DND-41 (cell line): ENCODE results near the gene MTA3.

Experiments
- ATAC-seq: fragments of 200-7000 bp; cut with Tn5 transposase; 3 replicates; pipeline ENCODE4 v1.9.1; 2021; ENCODE audit warnings: low read depth; ENCODE audit not compliant: insufficient read depth
- DNase-seq: peaks from one replicate; pipeline ENCODE4 v3.0.0-alpha.2; 2020
- H2AFZ ChIP-seq: 2 replicates; pipeline ENCODE4 v1.6.0; 2012; ENCODE audit warnings: low read depth, low read length
- H3K27ac ChIP-seq: 2 replicates; pipeline ENCODE4 v1.5.1; 2012; ENCODE audit warnings: low read length, inconsistent platforms
- H3K27me3 ChIP-seq: fragments of 200-600 bp; sonication (generic); 2 replicates; pipeline ENCODE4 v1.6.0; 2012; ENCODE audit warnings: low read length, mild to moderate bottlenecking, inconsistent platforms; ENCODE audit not compliant: insufficient read depth, poor library complexity
- H3K36me3 ChIP-seq: 2 replicates; pipeline ENCODE4 v1.5.1; 2012; ENCODE audit warnings: low read length, inconsistent platforms; ENCODE audit not compliant: insufficient read depth
- H3K4me1 ChIP-seq: 2 replicates; pipeline ENCODE4 v1.5.1; 2012; ENCODE audit warnings: mild to moderate bottlenecking, low read length; ENCODE audit not compliant: insufficient read depth
- H3K4me2 ChIP-seq: 2 replicates; pipeline ENCODE4 v1.6.0; 2012; ENCODE audit warnings: mild to moderate bottlenecking, moderate library complexity, low read length, inconsistent platforms; ENCODE audit not compliant: insufficient read depth
- H3K4me3 ChIP-seq, 2 experiments: fragments of 200-600 bp in 1 of 2; shearing (Covaris generic) in 1 of 2; 2 replicates each; pipeline ENCODE4 v1.5.1; 2012 to 2016; ENCODE audit warnings: inconsistent platforms in 2 of 2, low read length in 2 of 2, mild to moderate bottlenecking in 2 of 2, low read depth in 1 of 2, moderate library complexity in 1 of 2
- H3K79me2 ChIP-seq: 2 replicates; pipeline ENCODE4 v1.6.0; 2012; ENCODE audit warnings: low read length, inconsistent platforms; ENCODE audit not compliant: insufficient read depth
- H3K9ac ChIP-seq: 2 replicates; pipeline ENCODE4 v1.6.0; 2012; ENCODE audit warnings: low read depth, mild to moderate bottlenecking, inconsistent platforms, low read length, moderate library complexity
- H3K9me3 ChIP-seq: 2 replicates; pipeline ENCODE4 v1.5.1; 2012; ENCODE audit warnings: low read length, moderate library complexity, mild to moderate bottlenecking, inconsistent platforms; ENCODE audit not compliant: insufficient read depth, severe bottlenecking
- H4K20me1 ChIP-seq: 2 replicates; pipeline ENCODE4 v1.6.0; 2012; ENCODE audit warnings: low read length; ENCODE audit not compliant: insufficient read depth
- EZH2 ChIP-seq: IDR thresholded peaks from 3 replicates; pipeline ENCODE4 v1.6.1; 2012; ENCODE audit warnings: borderline replicate concordance, low read depth, mild to moderate bottlenecking, moderate library complexity, low read length, inconsistent platforms; ENCODE audit not compliant: severe bottlenecking
- TF ChIP-seq, protein P1 (sequence below): IDR thresholded peaks from 2 replicates; pipeline ENCODE4 v1.5.1; 2012; ENCODE audit warnings: borderline replicate concordance, low read length, moderate library complexity, mild to moderate bottlenecking; ENCODE audit not compliant: poor library complexity, severe bottlenecking; ENCODE audit errors: extremely low read depth

The MTA3 gene

DNA sequence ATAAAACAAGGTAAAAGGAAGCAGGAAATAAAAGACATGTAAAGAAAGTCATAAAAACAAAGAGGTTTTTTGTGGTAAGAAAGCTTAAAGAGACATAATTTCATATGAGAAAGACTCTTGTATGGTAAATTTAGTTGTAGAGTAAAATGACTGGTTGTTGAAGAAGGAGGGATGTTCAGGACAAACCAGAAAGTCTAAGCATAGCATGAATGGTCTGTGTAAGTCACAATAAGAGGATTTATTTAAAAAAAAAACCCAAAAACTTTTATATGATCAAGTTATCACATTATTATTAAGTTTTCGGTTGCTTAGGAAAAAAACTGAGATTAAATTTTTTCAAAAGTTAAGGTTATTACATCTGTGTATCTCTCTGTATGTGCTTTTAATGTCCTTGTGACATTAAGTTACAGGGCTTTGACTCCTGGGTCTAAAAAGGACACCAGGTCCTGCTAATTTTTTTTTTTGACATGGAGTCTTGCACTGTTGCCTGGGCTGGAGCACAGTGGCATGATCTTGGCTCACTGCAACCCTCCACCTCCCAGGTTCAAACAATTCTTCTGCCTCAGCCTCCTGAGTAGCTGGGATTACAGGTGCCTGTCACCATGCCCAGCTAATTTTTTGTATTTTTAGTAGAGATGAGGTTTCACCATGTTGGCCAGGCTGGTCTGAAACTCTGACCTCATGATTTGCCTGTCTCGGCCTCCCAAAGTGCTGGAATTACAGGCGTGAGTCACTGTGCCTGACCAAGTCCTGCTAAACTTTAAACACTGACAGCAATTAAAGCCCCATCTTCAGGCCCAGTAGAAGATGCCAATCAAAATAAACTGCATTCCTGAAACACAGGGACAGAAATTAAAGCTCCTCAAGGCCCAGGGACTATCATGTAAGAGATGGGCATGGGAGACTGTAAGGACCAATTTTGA is 209.7 kb downstream of the MTA3 start:
- Histone ChIP-seq H3K9me3 (peaks cover 12% of the 10 kb centered on the region), H3K4me3 (no peak overlapping the region), H3K9ac (no peak overlapping the region), H4K20me1 (no peaks in the 10 kb centered on the region), H3K27ac (no peak overlapping the region), H2AFZ (no peak overlapping the region), H3K36me3 (no peaks in the 10 kb centered on the region), H3K79me2 (no peaks in the 10 kb centered on the region), H3K27me3 (no peaks in the 10 kb centered on the region), H3K4me2 (no peak overlapping the region), H3K4me1 (no peaks in the 10 kb centered on the region)
- DNase-seq: no peak
- TF ChIP-seq, protein P1, sequence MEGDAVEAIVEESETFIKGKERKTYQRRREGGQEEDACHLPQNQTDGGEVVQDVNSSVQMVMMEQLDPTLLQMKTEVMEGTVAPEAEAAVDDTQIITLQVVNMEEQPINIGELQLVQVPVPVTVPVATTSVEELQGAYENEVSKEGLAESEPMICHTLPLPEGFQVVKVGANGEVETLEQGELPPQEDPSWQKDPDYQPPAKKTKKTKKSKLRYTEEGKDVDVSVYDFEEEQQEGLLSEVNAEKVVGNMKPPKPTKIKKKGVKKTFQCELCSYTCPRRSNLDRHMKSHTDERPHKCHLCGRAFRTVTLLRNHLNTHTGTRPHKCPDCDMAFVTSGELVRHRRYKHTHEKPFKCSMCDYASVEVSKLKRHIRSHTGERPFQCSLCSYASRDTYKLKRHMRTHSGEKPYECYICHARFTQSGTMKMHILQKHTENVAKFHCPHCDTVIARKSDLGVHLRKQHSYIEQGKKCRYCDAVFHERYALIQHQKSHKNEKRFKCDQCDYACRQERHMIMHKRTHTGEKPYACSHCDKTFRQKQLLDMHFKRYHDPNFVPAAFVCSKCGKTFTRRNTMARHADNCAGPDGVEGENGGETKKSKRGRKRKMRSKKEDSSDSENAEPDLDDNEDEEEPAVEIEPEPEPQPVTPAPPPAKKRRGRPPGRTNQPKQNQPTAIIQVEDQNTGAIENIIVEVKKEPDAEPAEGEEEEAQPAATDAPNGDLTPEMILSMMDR: no peak
- TF ChIP-seq EZH2: no peak
- no peak for ATAC-seq

DNA sequence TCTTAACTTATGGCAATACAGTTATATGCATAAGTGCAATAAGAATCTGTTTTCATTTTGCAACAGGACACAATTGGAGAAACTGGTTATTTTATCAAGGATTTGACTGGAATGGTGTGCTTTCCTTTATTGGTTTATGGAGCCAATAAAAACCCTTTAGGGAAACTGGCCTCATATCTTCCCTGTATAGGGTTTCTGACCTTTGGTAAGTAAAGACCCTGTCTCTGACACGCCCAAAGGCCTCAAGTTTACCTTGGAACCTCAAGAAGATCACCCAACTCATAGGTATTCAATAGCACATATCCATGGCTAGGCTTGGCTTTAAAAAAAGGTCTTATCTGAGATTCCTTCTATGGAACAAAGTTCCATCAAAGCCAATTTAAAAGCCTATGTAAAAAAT is 212.7 kb downstream of the MTA3 start:
- no peak for DNase-seq
- Histone ChIP-seq H4K20me1 (no peaks in the 10 kb centered on the region), H3K9ac (no peak overlapping the region), H3K4me3 (no peak overlapping the region), H3K4me1 (no peaks in the 10 kb centered on the region), H3K4me2 (no peak overlapping the region), H3K9me3 (peaks cover 12% of the 10 kb centered on the region), H3K27me3 (no peaks in the 10 kb centered on the region), H3K36me3 (no peaks in the 10 kb centered on the region), H3K27ac (no peak overlapping the region), H3K79me2 (no peaks in the 10 kb centered on the region), H2AFZ (no peak overlapping the region)
- TF ChIP-seq, protein P1: no peak
- no peak for TF ChIP-seq EZH2
- no peak for ATAC-seq

DNA sequence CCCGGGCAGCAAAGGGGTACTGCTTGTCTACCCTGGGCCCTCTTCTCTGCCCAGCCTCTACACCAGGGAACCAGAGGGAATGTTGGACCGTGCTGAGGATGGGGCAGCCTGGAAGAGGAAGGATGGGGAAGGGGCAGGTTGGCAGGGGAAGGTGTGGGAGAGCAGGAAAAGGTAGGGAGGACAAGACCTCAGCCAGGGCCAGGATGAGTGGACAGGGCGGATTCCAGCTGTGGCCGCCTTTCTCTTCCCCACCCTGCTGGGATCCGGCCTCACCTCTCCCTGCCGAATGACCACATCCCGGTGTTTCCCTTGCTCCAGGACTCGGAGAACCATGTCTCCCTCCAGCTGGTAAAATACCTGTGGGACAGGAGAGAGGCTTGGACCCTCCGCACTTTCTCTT is 215.1 kb downstream of the MTA3 start:
- H3K36me3 ChIP-seq: no peaks in the 10 kb centered on the region
- DNase-seq (no peak), ATAC-seq (no peak)
- H2AFZ ChIP-seq: no peak overlapping the region
- peaks cover 5% of the 10 kb centered on the region for H3K9me3 ChIP-seq
- H3K27me3 ChIP-seq: no peaks in the 10 kb centered on the region
- no peaks in the 10 kb centered on the region for H3K79me2 ChIP-seq
- H3K4me2 ChIP-seq: no peak overlapping the region
- no peaks in the 10 kb centered on the region for H4K20me1 ChIP-seq
- H3K9ac ChIP-seq: no peak overlapping the region
- H3K27ac ChIP-seq: no peak overlapping the region
- no peak for TF ChIP-seq EZH2
- TF ChIP-seq, protein P1: no peak
- no peaks in the 10 kb centered on the region for H3K4me1 ChIP-seq
- H3K4me3 ChIP-seq: no peak overlapping the region
